Measurements from ENCODE around the gene IER5.
"Not testable (repeated sequence)": the region's sequence is repeated elsewhere in the genome, so short reads cannot be mapped to it uniquely, and the experiment has no call there.

GRCh38 chr1:181060947-181061346, 27.6 kb upstream of the IER5 start:
- not testable (repeated sequence) for TF ChIP-seq CTCF, POLR2A (IDR thresholded peaks at IDR 0.05)
